A549 treated with DMSO at 1 μM for 4 hours (cell line): ENCODE measurements around the gene PRSS53. TPM values are rescaled to one million over a fixed set of nuclear protein-coding genes. Genes with fewer than 3 reads are reported as not detected.

ENCODE experiments used
- total RNA-seq: library from RNA; stranded (reverse); fragments of 200-300 nt; extraction: Qiagen RNA extraction; gene quantifications from 5 replicates; pipeline ENCODE4 v1.2.3, GENCODE V29; 2022; ENCODE audit warnings: low read depth

PRSS53 gene
- 1.3 to 2.1 TPM (median 1.6 TPM) in 5 replicates for total RNA-seq

GRCh38 chr16:31088459-31089183 lies at the start of gene PRSS53:
TSS of gene PRSS53 (minus strand) at chr16:31088943. CDS start at chr16:31088809, 134 bp downstream.

DNA sequence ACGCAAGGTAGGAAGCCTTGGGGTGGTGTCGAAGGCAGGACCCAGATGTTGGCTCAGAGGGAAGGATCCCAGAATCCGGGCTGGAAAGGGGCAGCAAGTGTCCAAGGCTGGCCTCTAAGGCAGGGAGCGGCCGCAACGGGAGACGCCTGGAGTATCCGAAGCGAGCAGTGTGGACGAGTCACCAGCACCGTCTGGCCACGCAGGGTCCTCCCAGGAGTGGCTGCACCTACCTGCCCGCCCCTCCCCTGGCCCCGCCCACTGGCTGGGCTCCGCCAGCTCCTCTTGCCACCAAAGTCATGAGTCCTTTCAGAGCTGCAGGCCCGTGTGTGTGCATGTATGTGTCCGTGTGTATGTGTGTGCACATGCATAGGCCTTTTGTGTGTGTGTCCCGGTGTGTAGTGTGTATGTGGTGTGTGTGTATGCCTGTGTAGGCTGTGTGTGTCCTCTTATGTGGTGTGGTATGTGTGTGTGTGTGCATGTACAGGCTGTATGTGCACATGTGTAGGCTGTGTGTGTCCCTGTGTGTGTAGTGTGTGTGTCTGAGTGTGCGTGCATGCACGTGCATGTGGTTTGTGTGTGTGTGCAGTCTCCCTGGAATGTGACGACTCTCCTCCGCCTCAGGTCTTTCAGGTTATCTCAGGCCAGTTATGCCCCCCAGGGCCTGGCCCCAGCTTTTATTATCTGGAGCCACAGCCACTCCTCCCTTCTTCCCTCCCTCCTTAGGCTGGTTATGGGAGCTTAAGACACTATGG lies 47.0 kb upstream of the PRSS53 start, which contains the start of gene PRSS8:
Gene PRSS8 (minus strand): TSS at position 193 of the 752 bp plus-strand sequence. CDS start 229 bp downstream, outside the sequence.

DNA sequence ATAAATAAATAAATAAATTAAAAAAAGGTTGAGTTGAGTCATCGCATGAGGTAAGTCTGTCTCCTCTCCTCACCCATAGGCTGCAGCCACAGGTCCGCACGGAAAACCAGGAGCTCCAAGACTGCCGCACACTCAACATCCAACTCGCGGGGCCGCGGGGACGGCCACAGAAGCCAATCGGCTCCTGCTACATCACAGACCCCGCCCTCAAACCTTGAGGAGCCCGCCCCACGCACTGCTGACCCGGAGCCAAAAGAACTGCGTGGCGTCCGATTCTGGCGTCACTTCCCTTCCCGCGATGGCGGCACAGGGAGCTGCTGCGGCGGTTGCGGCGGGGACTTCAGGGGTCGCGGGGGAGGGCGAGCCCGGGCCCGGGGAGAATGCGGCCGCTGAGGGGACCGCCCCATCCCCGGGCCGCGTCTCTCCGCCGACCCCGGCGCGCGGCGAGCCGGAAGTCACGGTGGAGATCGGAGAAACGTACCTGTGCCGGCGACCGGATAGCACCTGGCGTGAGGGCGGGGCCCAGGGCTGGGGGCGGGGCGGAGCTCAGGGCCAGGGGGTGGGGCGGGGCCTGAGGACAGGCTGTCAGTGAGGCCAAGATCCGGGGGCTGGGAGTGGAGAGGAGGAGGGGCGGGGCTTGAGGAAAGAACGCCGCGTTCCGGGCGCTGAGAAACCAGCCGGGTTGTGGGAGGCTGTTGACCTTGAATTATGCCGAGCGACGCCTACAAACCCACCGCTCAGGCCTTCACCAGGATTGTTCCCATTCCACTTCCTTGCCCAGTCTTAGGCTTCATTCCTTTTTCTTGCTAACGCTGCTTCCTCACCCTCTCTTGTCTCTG lies 28.9 kb upstream of the PRSS53 start, which contains the start of gene KAT8:
Gene KAT8 (plus strand): TSS at position 281 of the 839 bp plus-strand sequence. CDS start 18 bp downstream, at position 299.

GRCh38 chr16:31108035-31108793 lies 19.5 kb upstream of the PRSS53 start, which contains the start of gene BCKDK:
TSS of gene BCKDK (plus strand) at chr16:31108386. CDS start at chr16:31109224, 838 bp downstream.

DNA sequence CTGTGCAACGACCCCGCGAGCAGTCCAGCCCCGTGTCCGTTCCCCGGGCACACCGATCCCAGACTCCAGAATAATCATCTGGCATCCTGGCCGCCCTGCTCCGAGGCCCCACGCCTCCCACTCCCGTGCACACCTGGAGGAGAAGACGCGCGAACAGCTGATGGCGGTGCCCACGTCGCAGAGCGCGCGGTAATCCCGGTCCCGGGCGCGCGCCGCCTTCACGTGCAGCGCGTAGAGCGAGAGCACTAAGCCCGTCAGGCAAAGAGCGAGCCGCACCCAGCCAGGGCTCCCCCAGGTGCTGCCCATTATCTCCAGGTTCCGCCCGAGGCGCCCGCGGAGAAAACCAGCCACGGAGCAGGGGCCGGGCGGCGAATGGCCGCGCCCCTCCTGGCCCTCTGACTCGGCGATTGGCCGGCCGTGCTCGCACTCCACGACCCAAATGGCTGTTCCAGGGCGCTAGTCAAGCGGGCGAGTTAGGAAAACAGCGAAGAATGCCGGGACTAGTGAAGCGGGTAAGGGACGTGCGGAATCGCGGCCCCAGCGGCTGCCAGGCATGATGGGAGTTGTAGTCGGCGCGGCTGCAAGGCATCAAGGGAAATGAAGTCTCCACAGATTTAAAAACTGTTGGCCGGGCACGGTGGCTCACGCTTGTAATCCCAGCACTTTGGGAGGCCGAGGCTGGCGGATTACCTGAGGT lies 5.8 kb upstream of the PRSS53 start, which contains the start of gene VKORC1:
Gene VKORC1 (minus strand): TSS at position 374 of the 697 bp plus-strand sequence. CDS start 68 bp downstream, at position 306.

DNA sequence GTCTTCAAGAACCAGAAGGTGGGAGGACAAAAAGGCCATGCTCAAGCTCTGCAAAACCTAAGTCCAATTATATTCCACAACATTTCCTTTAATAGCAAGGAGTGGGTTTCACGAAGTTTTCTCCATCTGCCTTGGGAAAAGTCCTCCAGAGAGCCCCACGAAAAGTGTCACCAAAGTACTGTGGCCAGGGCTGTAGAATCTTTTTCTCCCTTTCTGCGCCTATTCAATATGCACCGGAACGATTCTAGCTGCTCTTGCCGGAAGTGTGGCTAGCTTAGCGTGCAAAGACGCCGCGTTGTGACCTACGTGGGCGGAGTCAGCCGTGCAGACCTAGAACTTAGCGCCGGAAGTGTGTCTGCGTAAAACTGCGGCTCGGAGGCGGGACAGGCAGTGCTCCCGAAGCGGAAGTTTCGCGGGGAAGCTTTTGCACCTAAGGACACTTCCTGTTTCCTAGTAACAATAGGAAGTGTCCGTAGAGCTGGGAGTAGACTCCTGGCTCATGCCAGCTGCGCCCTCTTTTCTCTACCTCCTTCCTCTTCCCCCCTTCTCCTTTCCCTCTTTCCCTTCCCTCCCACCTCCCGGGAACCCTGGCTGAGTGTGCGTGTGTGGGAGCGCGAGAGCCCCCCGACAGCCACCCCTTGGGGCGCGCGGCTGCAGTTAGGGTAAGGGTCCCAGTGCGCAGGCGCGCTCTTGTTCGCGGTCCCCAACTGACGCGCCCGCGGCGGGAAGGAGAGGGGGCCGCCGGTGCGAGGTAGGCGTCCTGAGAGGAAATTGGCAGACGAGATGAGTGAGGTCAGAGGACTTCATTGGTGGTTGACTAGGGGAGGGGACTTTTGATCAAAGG lies 14.6 kb downstream of the PRSS53 start, which contains the start of the genes ZNF646 and ZNF668:
Gene ZNF646 (plus strand): TSS at position 453 of the 844 bp plus-strand sequence. CDS start 1,903 bp downstream, outside the sequence.
Gene ZNF668 (minus strand): TSS at position 271 of the 844 bp plus-strand sequence. CDS start 9,781 bp downstream, outside the sequence.

Other genes with a start within 250 kb of the PRSS53 start
- 24.4 to 38.8 TPM (median 34.4 TPM) in 5 replicates for gene BCL7C, start 194.9 kb downstream of the PRSS53 start, total RNA-seq
- 0.12 to 0.26 TPM (median 0.21 TPM) in 4 of 5 replicates, not detected in the other for gene CTF1, start 192.3 kb downstream of the PRSS53 start, total RNA-seq
- gene FBXL19, start 165.4 kb downstream of the PRSS53 start, total RNA-seq = 12.1 to 25.6 TPM (median 20.3 TPM) in 5 replicates
- gene ORAI3, start 139.9 kb downstream of the PRSS53 start, total RNA-seq = 12.5 to 15.3 TPM (median 13.2 TPM) in 5 replicates
- 19.1 to 23.3 TPM (median 20.8 TPM) in 5 replicates for gene SETD1A, start 131.2 kb downstream of the PRSS53 start, total RNA-seq
- 12.8 to 14.8 TPM (median 13.7 TPM) in 5 replicates for gene HSD3B7, start 103.7 kb downstream of the PRSS53 start, total RNA-seq
- gene STX1B, start 78.3 kb downstream of the PRSS53 start, total RNA-seq = 1.6 to 2.1 TPM (median 1.8 TPM) in 5 replicates
- gene STX4, start 55.4 kb downstream of the PRSS53 start, total RNA-seq = 62.0 to 75.6 TPM (median 68.6 TPM) in 5 replicates
- gene ZNF668, start 14.7 kb downstream of the PRSS53 start, total RNA-seq = 12.1 to 21.7 TPM (median 16.0 TPM) in 5 replicates
- gene ZNF646, start 14.5 kb downstream of the PRSS53 start, total RNA-seq = 10.3 to 13.0 TPM (median 11.6 TPM) in 5 replicates
- 102 to 138 TPM (median 128 TPM) in 5 replicates for gene VKORC1, start 5.9 kb upstream of the PRSS53 start, total RNA-seq
- 37.7 to 50.5 TPM (median 42.3 TPM) in 5 replicates for gene BCKDK, start 19.4 kb upstream of the PRSS53 start, total RNA-seq
- gene KAT8, start 28.7 kb upstream of the PRSS53 start, total RNA-seq = 33.6 to 39.8 TPM (median 37.9 TPM) in 5 replicates
- gene PRSS8, start 46.8 kb upstream of the PRSS53 start, total RNA-seq = 0.18 to 0.35 TPM (median 0.26 TPM) in 5 replicates
- 0.43 to 1.0 TPM (median 0.84 TPM) in 5 replicates for gene PRSS36, start 61.1 kb upstream of the PRSS53 start, total RNA-seq
- 492 to 613 TPM (median 516 TPM) in 5 replicates for gene FUS, start 91.2 kb upstream of the PRSS53 start, total RNA-seq
- gene PYCARD, start 113.8 kb upstream of the PRSS53 start, total RNA-seq = 26.1 to 45.4 TPM (median 38.3 TPM) in 5 replicates
- gene TRIM72, start 125.2 kb upstream of the PRSS53 start, total RNA-seq = 0.02 TPM in 5 replicates
- gene PYDC1, start 128.2 kb upstream of the PRSS53 start, total RNA-seq = not detected in 5 replicates
- gene ITGAM, start 171.0 kb upstream of the PRSS53 start, total RNA-seq = 1.1 to 2.6 TPM (median 1.9 TPM) in 5 replicates